Measurements from ENCODE around the gene RABGAP1.

The RABGAP1 gene

DNA sequence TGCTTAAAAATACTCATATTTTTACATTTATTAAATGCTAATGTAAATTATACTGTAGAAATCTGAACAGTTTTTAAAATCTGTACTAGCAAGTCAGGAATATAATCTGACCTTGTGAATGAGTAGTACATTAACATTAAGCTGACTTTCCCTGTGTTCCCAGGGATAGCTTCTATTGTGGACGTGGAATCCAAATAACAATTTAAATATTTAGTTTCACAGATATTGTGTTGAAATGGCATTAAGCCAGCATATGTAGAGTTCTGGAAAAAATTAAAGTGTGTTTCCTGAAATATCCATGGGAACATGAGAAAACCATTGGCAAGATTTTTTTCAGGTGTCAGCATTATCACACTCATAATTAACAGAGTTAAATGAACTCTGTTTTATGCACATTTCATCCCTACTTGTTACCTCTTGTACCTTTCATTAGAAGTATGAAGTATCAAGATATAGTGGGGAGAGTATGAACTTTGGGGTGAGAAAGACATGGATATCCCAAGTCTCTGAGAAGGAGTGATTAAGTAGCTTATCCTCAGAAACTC, 5.7 kb downstream of the RABGAP1 start:
- no peak for DNase-seq

GRCh38 chr9:122948313-122948712, 7.5 kb downstream of the RABGAP1 start:
- DNase-seq, result no peak

GRCh38 chr9:122949696-122950095, 8.9 kb downstream of the RABGAP1 start:
- DNase-seq, result no peak

GRCh38 chr9:122950263-122950662, 9.4 kb downstream of the RABGAP1 start:
- DNase-seq, result no peak

DNA sequence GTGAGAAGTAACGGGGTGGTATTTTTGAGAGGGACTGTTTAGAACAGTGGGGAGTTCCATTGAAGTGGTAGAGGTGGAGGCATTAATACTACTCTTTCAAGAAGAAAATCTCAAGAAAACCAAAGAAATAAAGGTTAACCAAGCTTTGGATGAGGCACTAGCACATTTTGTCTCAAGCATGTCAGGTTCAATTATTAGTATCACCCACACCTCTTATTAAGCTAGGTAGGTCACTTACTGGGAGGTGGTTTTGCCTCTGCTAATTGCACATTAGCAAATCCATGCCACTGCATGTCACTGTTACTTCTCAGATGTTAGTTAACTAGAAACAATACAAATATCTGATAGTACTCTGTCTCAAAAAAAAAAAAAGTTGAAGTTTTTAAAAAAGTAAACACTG, 10.2 kb downstream of the RABGAP1 start:
- DNase-seq, result no peak

GRCh38 chr9:122954253-122954691, 13.5 kb downstream of the RABGAP1 start:
- no peak for DNase-seq

- DNase-seq, result no peak
Measured at GRCh38 chr9:122955961-122956360, 15.1 kb downstream of the RABGAP1 start.

DNA sequence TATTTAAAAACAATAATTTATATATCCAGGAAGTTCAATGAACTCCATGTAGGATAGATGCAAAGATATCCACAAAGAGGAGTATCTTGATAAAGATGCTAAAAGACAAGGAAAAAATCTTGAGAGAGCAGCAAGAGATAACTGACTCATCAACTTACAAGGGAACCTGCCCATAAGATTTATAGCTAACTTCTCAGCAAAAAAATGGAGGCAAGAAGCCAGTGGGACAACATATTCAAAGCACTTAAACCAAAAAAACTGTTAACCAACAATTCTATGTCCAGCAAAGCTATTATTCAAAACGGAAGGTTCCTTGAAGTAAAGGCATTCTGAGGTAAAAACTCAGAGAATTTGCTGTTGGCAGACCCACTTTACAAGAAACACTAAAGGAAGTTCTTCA, 20.3 kb downstream of the RABGAP1 start:
- DNase-seq, result no peak

DNA sequence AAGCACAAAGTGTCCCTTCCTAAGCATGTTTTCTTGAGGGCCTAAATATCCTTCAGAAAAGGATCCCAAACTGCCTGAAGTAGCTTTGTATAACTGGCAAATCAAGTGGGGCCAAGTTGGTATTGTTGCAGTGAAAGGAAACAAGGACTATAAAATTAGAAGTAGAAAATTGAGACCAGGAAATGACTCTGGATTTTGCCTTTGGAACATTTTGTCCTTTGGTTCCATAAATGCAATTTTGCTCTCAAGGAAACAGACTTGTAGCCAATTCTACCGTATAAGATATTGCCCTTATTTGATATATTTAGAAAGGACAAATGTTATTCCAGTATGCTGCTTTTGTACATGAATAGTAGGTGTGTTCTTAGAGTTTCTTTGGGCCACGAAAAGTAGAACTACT, 34.4 kb downstream of the RABGAP1 start:
- DNase-seq, result no peak

DNA sequence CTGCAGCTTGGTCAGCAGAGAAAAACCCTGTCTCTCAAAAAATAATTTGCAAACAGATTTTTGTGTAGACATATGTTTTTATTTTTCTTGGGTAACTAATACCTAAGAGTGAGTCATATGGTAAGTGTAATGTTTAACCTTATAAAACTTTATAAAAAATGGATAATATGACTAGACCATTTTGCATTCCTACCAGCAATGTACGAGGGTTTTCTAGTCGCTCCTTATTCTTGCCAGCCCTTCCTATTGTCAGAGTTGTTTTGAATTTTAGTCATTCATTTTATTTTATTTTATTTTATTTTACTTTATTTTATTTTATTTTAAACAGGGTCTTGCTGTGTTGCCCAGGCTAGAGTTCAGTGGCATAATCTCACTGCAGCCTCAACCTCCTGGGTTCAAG, 37.8 kb downstream of the RABGAP1 start:
- DNase-seq, result no peak

- DNase-seq, result no peak
Measured at GRCh38 chr9:122986010-122986409, 45.2 kb downstream of the RABGAP1 start.

DNA sequence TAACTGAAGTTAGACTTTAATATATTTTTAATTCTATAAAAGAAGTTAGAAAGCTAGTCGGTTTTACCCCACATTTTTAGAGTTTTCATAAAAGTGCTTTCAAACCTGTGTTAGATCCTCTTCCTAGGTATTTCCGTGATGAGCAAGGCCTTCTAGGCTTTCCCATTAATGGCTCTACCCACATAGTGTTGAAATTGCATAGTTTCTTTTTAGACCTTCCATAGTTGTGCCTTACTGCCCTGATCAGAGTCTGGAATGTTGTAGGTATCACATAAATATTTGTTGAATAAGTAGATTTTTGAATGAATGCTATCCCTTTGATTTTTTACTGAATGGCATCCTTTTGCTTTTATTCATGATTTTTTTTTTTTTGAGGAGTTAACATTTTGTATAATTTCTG, 47.3 kb downstream of the RABGAP1 start:
- no peak for DNase-seq

DNA sequence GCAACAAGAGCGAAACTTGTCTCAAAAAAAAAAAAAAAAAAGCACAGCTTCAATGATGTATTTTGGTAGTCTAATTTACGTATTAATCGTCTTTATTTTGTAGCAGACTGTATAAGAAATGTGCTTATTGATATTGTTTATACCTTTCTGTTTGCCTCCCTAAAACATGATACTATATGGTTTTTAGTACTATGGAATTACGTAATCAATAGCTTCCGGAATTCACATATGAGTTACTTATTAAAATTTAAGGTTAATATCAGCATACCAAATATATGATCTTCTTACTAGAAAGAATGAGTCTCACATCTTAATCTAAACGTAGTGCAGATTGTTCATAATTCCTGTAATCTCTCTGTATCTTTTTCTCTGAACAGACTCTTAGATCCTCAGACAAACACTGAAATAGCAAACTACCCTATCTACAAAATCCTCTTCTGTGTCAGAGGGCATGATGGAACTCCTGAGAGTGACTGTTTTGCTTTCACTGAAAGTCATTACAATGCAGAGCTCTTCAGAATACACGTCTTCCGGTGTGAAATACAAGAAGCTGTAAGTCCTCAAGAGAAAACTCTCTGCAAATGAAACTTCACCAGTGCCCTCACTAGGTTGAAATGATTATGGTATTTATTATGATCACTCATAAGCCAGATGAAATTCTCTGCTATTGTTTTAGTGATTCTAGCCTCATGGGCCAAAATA, 48.3 kb downstream of the RABGAP1 start:
- no peak for DNase-seq

- DNase-seq, result peak; percentile 14
Measured at GRCh38 chr9:122991370-122991830, 50.6 kb downstream of the RABGAP1 start.

- DNase-seq, result no peak
Measured at GRCh38 chr9:122996586-122996985, 55.8 kb downstream of the RABGAP1 start.

- no peak for DNase-seq
Measured at GRCh38 chr9:122998448-122998847, 57.6 kb downstream of the RABGAP1 start.

GRCh38 chr9:123000371-123001068, 59.7 kb downstream of the RABGAP1 start:
- DNase-seq, result no peak

DNA sequence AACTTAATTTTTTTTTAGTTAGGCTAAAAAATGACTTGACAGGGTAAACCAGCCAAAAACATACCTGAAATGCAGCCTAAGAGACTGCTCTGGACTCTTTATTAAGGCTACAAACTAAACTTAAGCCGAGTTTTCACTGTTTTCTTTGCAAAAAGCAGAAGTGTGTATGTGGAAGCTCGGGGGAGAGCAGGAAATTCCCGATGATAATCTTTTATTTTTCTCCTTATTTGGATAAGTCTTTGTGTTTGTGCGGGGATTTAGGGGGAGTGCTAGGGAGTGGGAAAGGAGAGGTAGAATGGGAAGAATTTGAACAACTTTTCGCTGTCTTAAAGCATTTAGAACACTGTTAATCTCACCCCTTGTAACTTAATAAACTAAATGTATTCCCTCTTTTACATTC, 61.9 kb downstream of the RABGAP1 start:
- no peak for DNase-seq

- no peak for DNase-seq
Measured at GRCh38 chr9:123003466-123003865, 62.6 kb downstream of the RABGAP1 start.

DNA sequence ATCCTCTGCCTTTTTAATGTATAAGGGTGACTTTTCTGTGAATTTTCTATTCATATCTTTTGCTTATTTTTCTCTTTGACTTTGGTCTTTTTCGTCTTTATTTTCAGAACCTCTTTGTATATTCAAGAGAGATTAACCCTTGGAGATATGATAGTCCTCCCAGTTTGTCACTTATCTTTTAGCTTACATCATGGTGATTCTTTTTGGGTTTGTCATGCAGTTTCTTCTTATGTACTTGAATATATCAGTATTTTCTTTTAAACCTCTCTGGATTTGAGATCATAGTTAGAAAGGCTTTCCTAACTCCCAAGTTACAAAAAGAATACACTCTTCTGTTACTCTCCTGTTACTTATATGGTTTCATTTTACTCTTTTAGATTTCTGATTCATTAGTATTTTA, 65.1 kb downstream of the RABGAP1 start:
- no peak for DNase-seq

DNA sequence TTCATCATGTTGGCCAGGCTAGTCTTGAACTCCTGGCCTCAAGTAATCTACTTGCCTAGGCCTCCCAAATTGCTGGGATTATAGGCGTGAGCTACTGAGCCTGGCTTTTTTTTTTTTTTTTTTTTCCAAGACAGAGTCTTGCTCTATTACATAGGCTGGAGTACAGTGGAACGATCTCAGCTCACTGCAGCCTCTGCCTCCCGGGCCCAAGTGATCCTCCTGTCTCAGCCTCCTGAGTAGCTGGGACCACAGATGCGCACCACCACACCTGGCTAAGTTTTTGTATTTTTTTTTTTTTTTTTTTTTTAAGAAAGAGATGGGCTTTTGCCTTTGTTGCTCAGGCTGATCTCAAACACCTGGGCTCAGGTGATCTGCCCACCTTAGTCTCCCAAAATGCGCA, 66.4 kb downstream of the RABGAP1 start:
- no peak for DNase-seq

DNA sequence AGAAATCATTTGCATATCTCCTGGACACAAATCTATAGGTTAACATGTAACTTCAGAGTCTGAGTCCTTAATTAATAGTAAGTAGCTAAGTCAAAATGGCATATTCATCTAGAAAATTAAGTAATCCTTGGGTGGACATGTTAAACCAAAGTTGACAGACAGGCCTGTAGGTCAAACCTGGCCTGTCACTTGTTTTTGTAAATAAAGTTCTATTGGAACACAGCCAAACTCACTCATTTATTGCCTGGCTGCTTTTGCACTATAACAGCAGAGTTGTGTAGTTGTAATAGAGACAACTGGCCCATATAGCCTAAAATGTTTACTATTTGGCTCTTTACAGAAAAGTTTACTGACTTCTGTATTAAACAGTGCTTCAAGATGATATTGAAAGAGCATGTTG, 68.1 kb downstream of the RABGAP1 start:
- DNase-seq, result no peak

- no peak for DNase-seq
Measured at GRCh38 chr9:123011380-123011779, 70.6 kb downstream of the RABGAP1 start.

DNA sequence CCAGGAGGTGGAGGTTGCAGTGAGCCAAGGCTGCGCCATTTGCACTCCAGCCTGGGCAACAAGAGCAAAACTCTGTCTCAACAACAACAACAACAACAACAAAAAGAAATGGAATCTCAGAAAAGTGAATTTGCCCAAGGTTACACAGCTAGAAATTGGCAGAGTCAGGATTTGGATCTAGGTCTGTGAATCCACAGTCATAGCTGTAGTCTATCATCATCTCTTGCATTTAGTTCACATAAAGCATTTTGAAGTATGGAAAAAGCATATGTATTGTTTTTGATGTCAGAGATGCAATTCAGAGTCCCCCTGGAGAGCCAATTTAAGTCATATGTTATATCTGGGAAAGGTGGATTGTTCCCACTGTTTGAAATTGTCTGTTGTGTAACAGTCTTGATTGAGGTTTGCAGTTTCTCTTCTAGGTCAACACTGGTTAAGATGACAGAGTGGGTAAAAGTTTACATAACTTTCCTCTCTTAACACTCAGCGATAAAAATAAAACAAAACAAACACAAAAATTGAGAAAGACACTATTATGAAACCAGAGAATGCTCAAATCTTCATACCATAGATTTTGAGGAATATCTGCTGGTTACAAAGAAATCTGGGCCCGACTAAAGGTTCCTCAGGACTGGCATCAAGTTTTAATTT, 71.2 kb downstream of the RABGAP1 start:
- no peak for DNase-seq
